K562 (cell line): Measurements from ENCODE around the gene ITSN1. TPM values are rescaled to one million over a fixed set of nuclear protein-coding genes. Genes with fewer than 3 reads are reported as not detected.

Experiments used
- ATAC-seq: fragments of 200-7000 bp; cut with Tn5 transposase; 3 replicates; pipeline ENCODE4 v1.9.1; 2020; ENCODE audit warnings: moderate library complexity
- BruUV-seq: library from RNA; stranded (reverse); fragments of 400-500 nt; replicated peaks from 2 replicates; lab custom pipeline; 2021; lab: Mats Ljungman, UMichigan
- CTCF ChIA-PET: fragments of 300-600 bp; formaldehyde crosslinking; extraction: SDS; loops from one replicate; lab custom pipeline; 2021; ENCODE audit warnings: low intra/inter-chr PET ratio; lab: Yijun Ruan, JAX
- POLR2A ChIA-PET: fragments of 300-600, 350-650 bp; sonication (Branson Sonifier 250); formaldehyde crosslinking; extraction: SDS; loops from one replicate; lab custom pipeline; 2021; ENCODE audit warnings: antibody characterized with exemption, inconsistent platforms; lab: Yijun Ruan, JAX
- DNase-seq, 4 experiments: peaks; one replicate each; pipeline versions ENCODE4 v3.0.0 to v3.0.0-alpha.2; 2011 to 2018; ENCODE audit warnings: low spot score in 3 of 4, mixed read lengths in 3 of 4; ENCODE audit errors: extremely low read depth in 1 of 4
- FAIRE-seq: peaks from 2 replicates; lab custom pipeline; 2011; peaks lifted over from hg19 to GRCh38; lab: Jason Lieb, UNC
- H2AFZ ChIP-seq: 2 replicates; pipeline ENCODE4 v1.6.0; 2011; ENCODE audit warnings: low read depth, low read length, control low read depth, inconsistent platforms
- H3K27ac ChIP-seq: fragments of 200-600 bp; 3 replicates; pipeline ENCODE4 v1.8.0; 2011; ENCODE audit warnings: low read depth, mild to moderate bottlenecking, control low read depth, inconsistent platforms, low read length, moderate library complexity, mixed read lengths; ENCODE audit errors: extremely low read depth
- H3K27me3 ChIP-seq, 2 experiments: fragments of 300-600 bp in 1 of 2; 2 replicates in 1 of 2; 3 replicates in 1 of 2; pipeline versions ENCODE4 v1.6.0 to v1.8.0; 2011; ENCODE audit warnings: inconsistent platforms in 2 of 2, low read length in 2 of 2, mild to moderate bottlenecking in 1 of 2, mixed read lengths in 1 of 2, moderate library complexity in 1 of 2; ENCODE audit not compliant: control insufficient read depth in 2 of 2, insufficient read depth in 2 of 2
- H3K36me3 ChIP-seq: fragments of 300-600 bp; 3 replicates; pipeline ENCODE4 v1.8.0; 2011; ENCODE audit warnings: mild to moderate bottlenecking, low read length, inconsistent platforms; ENCODE audit not compliant: control insufficient read depth, insufficient read depth
- H3K4me1 ChIP-seq, 2 experiments: fragments of 200-600 bp in 1 of 2; replicated peaks in 1 of 2; 2 replicates in 1 of 2; 3 replicates in 1 of 2; pipeline versions ENCODE4 v1.5.1 to v1.8.0; 2011; ENCODE audit warnings: inconsistent platforms in 2 of 2, low read length in 2 of 2, mild to moderate bottlenecking in 1 of 2, mixed read lengths in 1 of 2, moderate library complexity in 1 of 2; ENCODE audit not compliant: control insufficient read depth in 2 of 2, insufficient read depth in 2 of 2
- H3K4me2 ChIP-seq: 2 replicates; pipeline ENCODE4 v1.6.1; 2011; ENCODE audit warnings: low read length, control low read depth, inconsistent platforms, mixed read lengths; ENCODE audit not compliant: insufficient read depth
- H3K4me3 ChIP-seq: fragments of 200-600 bp; sonication (generic), shearing (Covaris generic); 2 replicates; pipeline ENCODE4 v1.5.1; 2016; ENCODE audit warnings: control low read depth, inconsistent platforms
- H3K79me2 ChIP-seq: fragments of 200-600 bp; 3 replicates; pipeline ENCODE4 v1.8.0; 2011; ENCODE audit warnings: low read length, inconsistent platforms; ENCODE audit not compliant: control insufficient read depth, insufficient read depth
- H3K9ac ChIP-seq, 2 experiments: 2 replicates each; pipeline versions ENCODE4 v1.6.0 to v1.6.1; 2011; ENCODE audit warnings: low read depth in 2 of 2, low read length in 2 of 2, control low read depth in 1 of 2, inconsistent platforms in 1 of 2, mild to moderate bottlenecking in 1 of 2, mixed read lengths in 1 of 2; ENCODE audit not compliant: insufficient read depth in 1 of 2
- H3K9me1 ChIP-seq: one replicate; pipeline ENCODE4 v1.6.0; 2011; ENCODE audit warnings: inconsistent platforms, mild to moderate bottlenecking, low read length, moderate library complexity; ENCODE audit not compliant: control insufficient read depth, insufficient read depth
- H3K9me3 ChIP-seq: replicated peaks from 2 replicates; pipeline ENCODE4 v1.5.1; 2011; ENCODE audit warnings: low read depth, low read length, inconsistent platforms; ENCODE audit not compliant: control insufficient read depth, insufficient read depth
- H4K20me1 ChIP-seq: replicated peaks from 2 replicates; pipeline ENCODE4 v1.6.1; 2011; ENCODE audit warnings: low read length, inconsistent platforms, mixed read lengths; ENCODE audit not compliant: control insufficient read depth, insufficient read depth
- CBX8 ChIP-seq: fragments of 200-600 bp; sonication (generic); IDR thresholded peaks from 2 replicates; pipeline ENCODE4 v1.6.1; 2012; ENCODE audit warnings: borderline replicate concordance, mixed run types, low read depth, mild to moderate bottlenecking, moderate library complexity, mixed read lengths, low read length, control low read depth, inconsistent platforms; ENCODE audit not compliant: poor library complexity, severe bottlenecking; ENCODE audit errors: extremely low read depth
- FOXK2 ChIP-seq, 2 experiments: fragments of 450-650 bp; IDR thresholded peaks in 1 of 2; conservative IDR thresholded peaks in 1 of 2; 2 replicates each; pipeline ENCODE4 v1.6.1; 2016; ENCODE audit warnings: low read depth in 2 of 2, mild to moderate bottlenecking in 1 of 2
- GATAD2B ChIP-seq: fragments of 450-650 bp; IDR thresholded peaks from 2 replicates; pipeline ENCODE4 v1.6.1; 2017; ENCODE audit warnings: mild to moderate bottlenecking, borderline replicate concordance
- GTF2E2 ChIP-seq: fragments of 200-800 bp; sonication (Bioruptor generic); IDR thresholded peaks from 2 replicates; pipeline ENCODE4 v1.6.1; 2016; ENCODE audit warnings: missing genetic modification characterization, missing compliant biosample characterization
- HNRNPLL ChIP-seq: fragments of 200-400 bp; formaldehyde crosslinking; IDR thresholded peaks from 2 replicates; pipeline ENCODE4 v1.6.1; 2017; ENCODE audit warnings: low read length, low read depth, mild to moderate bottlenecking; ENCODE audit not compliant: poor library complexity, severe bottlenecking
- HSF4 ChIP-seq: fragments of 250-450 bp; sonication (Bioruptor Pico); IDR thresholded peaks from 2 replicates; pipeline ENCODE4 v2.1.2; 2022; ENCODE audit warnings: mild to moderate bottlenecking, moderate library complexity, borderline replicate concordance
- NFE2L1 ChIP-seq: fragments of 450-650 bp; IDR thresholded peaks from 2 replicates; pipeline ENCODE4 v1.6.1; 2016; ENCODE audit warnings: missing genetic modification characterization, low read depth, mild to moderate bottlenecking, missing compliant biosample characterization, moderate library complexity, borderline replicate concordance
- TCFL5 ChIP-seq: fragments of 250-450 bp; sonication (Bioruptor Pico); conservative IDR thresholded peaks from 2 replicates; pipeline ENCODE4 v1.6.1; 2021; ENCODE audit warnings: mild to moderate bottlenecking, moderate library complexity, matching md5 sums
- TEAD2 ChIP-seq: fragments of 450-650 bp; IDR thresholded peaks from 2 replicates; pipeline ENCODE4 v1.6.1; 2016; ENCODE audit warnings: missing genetic modification characterization, control low read depth, missing compliant biosample characterization
- ZNF280B ChIP-seq: fragments of 250-450 bp; sonication (Bioruptor Pico); IDR thresholded peaks from 2 replicates; pipeline ENCODE4 v1.5.1; 2021; ENCODE audit warnings: mild to moderate bottlenecking
- ZNF408 ChIP-seq: fragments of 250-450 bp; sonication (Bioruptor Pico); IDR thresholded peaks from 2 replicates; pipeline ENCODE4 v1.4.0; 2020; ENCODE audit warnings: low read depth, mild to moderate bottlenecking, moderate library complexity
- WGBS: fragments of 100-300 bp; shearing (Covaris generic); methylation state at CpG from one replicate; pipeline ENCODE4 v1.1.6; 2016; ENCODE audit warnings: low coverage, mixed read lengths; ENCODE audit not compliant: insufficient coverage; ENCODE audit errors: missing lambda C conversion rate; 5-methylcytosine and 5-hydroxymethylcytosine counted together
- in situ Hi-C: fragments of 300-500 bp; cut with MboI; formaldehyde crosslinking; loops from 4 replicates; pipeline ENCODE4 v1.15.0; 2018; ENCODE audit warnings: inconsistent platforms, mixed read lengths
- intact Hi-C: fragments of 100-400 bp; cut with micrococcal nuclease; formaldehyde crosslinking; loops from 2 replicates; pipeline ENCODE4 v1.14.2; 2022
- polyA plus RNA-seq, 8 experiments: library from polyadenylated mRNA; depleted of rRNA in 4 of 8; stranded (reverse) in 5 of 8; unstranded in 3 of 8; fragments of >200 nt; fragmentation: Nextera tagmentation in 2 of 8; fragmentation: Illumina TruSeq in 1 of 8; extraction: Ambion mirVana in 2 of 8; extraction: Trizol in 1 of 8; gene quantifications; 2 replicates each; pipeline versions ENCODE4 v1.2.1 to v1.2.3, GENCODE V29; 2011 to 2014; ENCODE audit warnings: inconsistent platforms in 1 of 8, missing spikeins in 1 of 8
- total RNA-seq, 7 experiments: library from RNA; depleted of rRNA in 6 of 7; stranded (reverse); fragments of >200 nt in 6 of 7; fragmentation: Illumina TruSeq in 2 of 7; extraction: Trizol in 2 of 7; gene quantifications; 2 replicates each; pipeline versions ENCODE4 v1.2.1 to v1.2.3, GENCODE V29; 2011 to 2021; ENCODE audit warnings: low replicate concordance in 1 of 7

ITSN1 gene
- total and polyA plus RNA-seq, 9 of the 15 experiments (the other 6 are each of a cell fraction or from before 2014, with no cell fraction given) = 1.1 to 12.6 (median 4.8) TPM

- Histone ChIP-seq H4K20me1 (peaks cover 5% of the 10 kb centered on the region), H3K27me3 (peaks cover 63 to 90% of the 10 kb centered on the region in 2 experiments), H3K27ac (no peak overlapping the region), H2AFZ (no peak overlapping the region), H3K9me3 (no peaks in the 10 kb centered on the region), H3K9ac (no peak overlapping the region), H3K4me3 (no peak overlapping the region), H3K4me2 (no peak overlapping the region), H3K4me1 (peaks cover 0 to 7% of the 10 kb centered on the region in 2 experiments; a peak in 2 of 5 replicates), H3K79me2 (no peaks in the 10 kb centered on the region), H3K36me3 (no peaks in the 10 kb centered on the region), H3K9me1 (peaks cover 4% of the 10 kb centered on the region)
- FAIRE-seq = no peak
- no peak for ATAC-seq
- in situ Hi-C loops (no loop called here), intact Hi-C loops (no loop called here)
- no peak for DNase-seq
- ChIA-PET POLR2A (interaction anchor here (0.6 kb wide), 2 partner anchors 9 to 199 kb away, joined by 3 read pairs; no protein-coding TSS in a partner anchor), CTCF (no interaction called here)
- no TSS peak for BruUV-seq
- 5% methylated on average over 15 of the region's 15 CpGs for WGBS
- TF ChIP-seq TEAD2 (tag) (no peak), ZNF408 (CRISPR knock-in tag) (no peak), GTF2E2 (tag) (no peak)
These were observed 216.5 kb downstream of the ITSN1 start for GRCh38 chr21:33858667-33859372.

GRCh38 chr21:33859373-33860102 lies 217.2 kb downstream of the ITSN1 start:
- DNase-seq (no peak), ATAC-seq (no peak), FAIRE-seq (no peak)
- Histone ChIP-seq H3K9ac (no peak overlapping the region), H3K4me1 (peaks cover 0 to 7% of the 10 kb centered on the region in 2 experiments; a peak in 2 of 5 replicates), H3K4me2 (no peak overlapping the region), H4K20me1 (peaks cover 5% of the 10 kb centered on the region), H3K4me3 (no peak overlapping the region), H3K9me3 (no peaks in the 10 kb centered on the region), H3K9me1 (peaks cover 4% of the 10 kb centered on the region), H3K27ac (no peak overlapping the region), H3K79me2 (no peaks in the 10 kb centered on the region), H2AFZ (no peak overlapping the region), H3K36me3 (no peaks in the 10 kb centered on the region), H3K27me3 (peaks cover 68 to 89% of the 10 kb centered on the region in 2 experiments)
- WGBS = 2% methylated on average over 18 of the region's 18 CpGs
- ChIA-PET POLR2A (no interaction called here), CTCF (no interaction called here)
- intact Hi-C loops = no loop called here
- in situ Hi-C loops = no loop called here
- BruUV-seq = no TSS peak
- TF ChIP-seq NFE2L1 (tag) (no peak), TCFL5 (no peak), CBX8 (no peak), GATAD2B (no peak), HNRNPLL (no peak), FOXK2 (conservative IDR thresholded peaks at IDR 0.05 in 1 of 2, IDR thresholded peaks at IDR 0.05 in 1 of 2; ENCODE audit: low read depth in 2 of 2) (no peak), HSF4 (CRISPR knock-in tag) (no peak), ZNF280B (CRISPR knock-in tag) (no peak)
